Subcutaneous abdominal adipose tissue (tissue), 5 donors: ENCODE results near the gene CCNE1.

Experiments
- H3K27ac ChIP-seq: one replicate; pipeline ENCODE4 v1.7.0; 2013; ENCODE audit warnings: low read depth, mild to moderate bottlenecking, inconsistent platforms, low read length, moderate library complexity
- H3K27me3 ChIP-seq, 5 donors: one replicate each; pipeline ENCODE4 v1.7.0; 2013; ENCODE audit warnings: low read length in 5 of 5, inconsistent platforms in 1 of 5; ENCODE audit not compliant: control insufficient read depth in 5 of 5, insufficient read depth in 4 of 5
- H3K36me3 ChIP-seq, 5 donors: one replicate each; pipeline ENCODE4 v1.7.0; 2013; ENCODE audit warnings: low read length in 5 of 5; ENCODE audit not compliant: control insufficient read depth in 5 of 5, insufficient read depth in 5 of 5
- H3K4me1 ChIP-seq, 5 donors: one replicate each; pipeline ENCODE4 v1.7.0; 2013; ENCODE audit warnings: low read length in 5 of 5, mild to moderate bottlenecking in 3 of 5, moderate library complexity in 1 of 5; ENCODE audit not compliant: control insufficient read depth in 5 of 5, insufficient read depth in 5 of 5
- H3K4me3 ChIP-seq, 5 donors: one replicate each; pipeline ENCODE4 v1.7.0; 2013; ENCODE audit warnings: low read length in 5 of 5, low read depth in 1 of 5
- H3K9ac ChIP-seq, 5 donors: one replicate each; pipeline ENCODE4 v1.7.0; 2013; ENCODE audit warnings: low read length in 5 of 5, mild to moderate bottlenecking in 4 of 5, moderate library complexity in 3 of 5
- H3K9me3 ChIP-seq, 5 donors: one replicate each; pipeline ENCODE4 v1.7.0; 2013; ENCODE audit warnings: low read length in 5 of 5; ENCODE audit not compliant: control insufficient read depth in 5 of 5
- donor health status: healthy.
- donor health status: healthy.
- donor health status: healthy.
- donor health status: healthy.
- donor health status: healthy.

Gene CCNE1

GRCh38 chr19:29772696-29773095 lies 39.1 kb upstream of the CCNE1 start:
- H3K4me1 ChIP-seq: no peaks in the 10 kb centered on the region
- H3K9ac ChIP-seq: no peak overlapping the region
- peaks cover 3 to 17% (median 6%) of the 10 kb centered on the region in 5 donors for H3K27me3 ChIP-seq
- H3K4me3 ChIP-seq: no peak overlapping the region
- H3K9me3 ChIP-seq: no peaks in the 10 kb centered on the region
- no peaks in the 10 kb centered on the region for H3K36me3 ChIP-seq
- H3K27ac ChIP-seq: no peak overlapping the region

GRCh38 chr19:29773141-29773540 lies 38.6 kb upstream of the CCNE1 start:
- Histone ChIP-seq H3K9ac (no peak overlapping the region), H3K4me3 (no peak overlapping the region), H3K36me3 (no peaks in the 10 kb centered on the region), H3K4me1 (no peaks in the 10 kb centered on the region), H3K27ac (no peak overlapping the region), H3K9me3 (no peaks in the 10 kb centered on the region), H3K27me3 (peaks cover 3 to 20% (median 6%) of the 10 kb centered on the region in 5 donors)

GRCh38 chr19:29774126-29774525 lies 37.7 kb upstream of the CCNE1 start:
- no peaks in the 10 kb centered on the region for H3K9me3 ChIP-seq
- H3K9ac ChIP-seq: no peak overlapping the region
- H3K36me3 ChIP-seq: no peaks in the 10 kb centered on the region
- no peak overlapping the region for H3K27ac ChIP-seq
- peaks cover 3 to 21% (median 12%) of the 10 kb centered on the region in 5 donors for H3K27me3 ChIP-seq
- H3K4me3 ChIP-seq: no peak overlapping the region
- no peaks in the 10 kb centered on the region for H3K4me1 ChIP-seq

GRCh38 chr19:29777781-29778309 lies 33.9 kb upstream of the CCNE1 start:
- no peaks in the 10 kb centered on the region for H3K36me3 ChIP-seq
- no peak overlapping the region for H3K27ac ChIP-seq
- no peak overlapping the region for H3K9ac ChIP-seq
- H3K27me3 ChIP-seq: peaks cover 6 to 30% (median 14%) of the 10 kb centered on the region in 5 donors
- H3K4me1 ChIP-seq: no peaks in the 10 kb centered on the region
- no peak overlapping the region for H3K4me3 ChIP-seq
- no peaks in the 10 kb centered on the region for H3K9me3 ChIP-seq

GRCh38 chr19:29779921-29780320 lies 31.9 kb upstream of the CCNE1 start:
- no peak overlapping the region for H3K9ac ChIP-seq
- no peaks in the 10 kb centered on the region for H3K36me3 ChIP-seq
- no peaks in the 10 kb centered on the region for H3K4me1 ChIP-seq
- no peaks in the 10 kb centered on the region for H3K9me3 ChIP-seq
- no peak overlapping the region for H3K27ac ChIP-seq
- H3K27me3 ChIP-seq: peaks cover 6 to 20% (median 12%) of the 10 kb centered on the region in 5 donors
- no peak overlapping the region for H3K4me3 ChIP-seq

- no peaks in the 10 kb centered on the region for H3K4me1 ChIP-seq
Measured at GRCh38 chr19:29781386-29782259, 30.2 kb upstream of the CCNE1 start.

GRCh38 chr19:29782260-29782580 lies 29.6 kb upstream of the CCNE1 start:
- Histone ChIP-seq H3K4me3 (no peak overlapping the region), H3K27me3 (peaks cover 5 to 21% (median 10%) of the 10 kb centered on the region in 5 donors), H3K4me1 (no peaks in the 10 kb centered on the region)

More at GRCh38 chr19:29781386-29782259, 30.2 kb upstream of the CCNE1 start:
- H3K9me3 ChIP-seq: no peaks in the 10 kb centered on the region
- H3K4me3 ChIP-seq: no peak overlapping the region
- H3K9ac ChIP-seq: no peak overlapping the region
- no peaks in the 10 kb centered on the region for H3K36me3 ChIP-seq
- H3K27me3 ChIP-seq: peaks cover 6 to 21% (median 12%) of the 10 kb centered on the region in 5 donors
- no peak overlapping the region for H3K27ac ChIP-seq

GRCh38 chr19:29783627-29784190 lies 28.1 kb upstream of the CCNE1 start:
- no peaks in the 10 kb centered on the region for H3K9me3 ChIP-seq
- H3K27ac ChIP-seq: no peak overlapping the region
- no peaks in the 10 kb centered on the region for H3K4me1 ChIP-seq
- no peaks in the 10 kb centered on the region for H3K36me3 ChIP-seq
- no peak overlapping the region for H3K9ac ChIP-seq
- no peak overlapping the region for H3K4me3 ChIP-seq
- H3K27me3 ChIP-seq: peaks cover under 1 to 13% (median 8%) of the 10 kb centered on the region in 5 donors

More at GRCh38 chr19:29782260-29782580, 29.6 kb upstream of the CCNE1 start:
- Histone ChIP-seq H3K9me3 (no peaks in the 10 kb centered on the region), H3K36me3 (no peaks in the 10 kb centered on the region), H3K9ac (no peak overlapping the region), H3K27ac (no peak overlapping the region)

- Histone ChIP-seq H3K27me3 (peaks cover 0 to 13% (median 8%) of the 10 kb centered on the region in 5 donors), H3K9ac (no peak overlapping the region), H3K9me3 (no peaks in the 10 kb centered on the region), H3K4me3 (no peak overlapping the region), H3K4me1 (no peaks in the 10 kb centered on the region), H3K36me3 (no peaks in the 10 kb centered on the region), H3K27ac (no peak overlapping the region)
Measured at GRCh38 chr19:29784598-29785223, 27.1 kb upstream of the CCNE1 start.

GRCh38 chr19:29785360-29785759 lies 26.4 kb upstream of the CCNE1 start:
- Histone ChIP-seq H3K27me3 (peaks cover 0 to 8% (median 3%) of the 10 kb centered on the region in 5 donors), H3K27ac (no peak overlapping the region), H3K4me1 (no peaks in the 10 kb centered on the region), H3K4me3 (no peak overlapping the region), H3K9me3 (no peaks in the 10 kb centered on the region), H3K36me3 (no peaks in the 10 kb centered on the region), H3K9ac (no peak overlapping the region)
